Esophagus squamous epithelium (tissue), 5 donors: ENCODE data around the gene SCD5. TPM values are rescaled to one million over a fixed set of nuclear protein-coding genes. Genes with fewer than 3 reads are reported as not detected.
A peak's percentile ranks its signal among the peaks of the same experiment; 100 is the strongest.

ENCODE experiments used
- DNase-seq: peaks from one replicate; lab custom pipeline; 2025; lab: John Stamatoyannopoulos, UW
- H3K27ac ChIP-seq, 4 donors: fragments of 200-600 bp; sonication (generic); one replicate each; pipeline ENCODE4 v1.5.1; 2016 to 2019; ENCODE audit warnings: mild to moderate bottlenecking in 1 of 4
- H3K27me3 ChIP-seq, 4 donors: fragments of 200-600 bp; sonication (generic); 1 replicate in 3 of 4; 2 replicates in 1 of 4; pipeline versions ENCODE4 v1.5.1 to v1.6.0; 2017 to 2021; ENCODE audit warnings: antibody characterized with exemption in 1 of 4
- H3K36me3 ChIP-seq, 3 donors: fragments of 200-600 bp; sonication (generic); one replicate each; pipeline ENCODE4 v1.5.1; 2016 to 2019
- H3K4me1 ChIP-seq, 3 donors: fragments of 200-600 bp; sonication (generic); one replicate each; pipeline ENCODE4 v1.5.1; 2017 to 2019
- H3K4me3 ChIP-seq, 4 donors: fragments of 200-600 bp; sonication (generic); 1 replicate in 3 of 4; 2 replicates in 1 of 4; pipeline ENCODE4 v1.5.1; 2016 to 2019; ENCODE audit warnings: mild to moderate bottlenecking in 2 of 4, moderate library complexity in 1 of 4
- H3K9me3 ChIP-seq, 3 donors: fragments of 200-600 bp; sonication (generic); one replicate each; pipeline ENCODE4 v1.5.1; 2016 to 2019
- POLR2A ChIP-seq, 4 donors: fragments of 450-650 bp; IDR thresholded peaks; one replicate each; pipeline ENCODE4 v1.6.1; 2017; ENCODE audit warnings: antibody characterized with exemption in 4 of 4, mild to moderate bottlenecking in 4 of 4, moderate library complexity in 3 of 4
- WGBS, 2 donors: methylation state at CpG; one replicate each; pipeline ENCODE4 v1.1.5; 2018; 5-methylcytosine and 5-hydroxymethylcytosine counted together
- intact Hi-C: fragments of 100-400 bp; cut with DNase I; formaldehyde crosslinking; loops from one replicate; pipeline ENCODE4 v1.15.0; 2022
- total RNA-seq, 4 donors: library from RNA; depleted of rRNA; stranded (reverse); fragments of >200 nt; gene quantifications; one replicate each; pipeline ENCODE4 v1.1.0, GENCODE V29; 2016
- TF ChIP-seq, protein P1 (sequence below), 6 experiments: fragments of 450-650 bp in 4 of 6; fragments of 200-600 bp in 2 of 6; sonication (generic) in 2 of 6; IDR thresholded peaks; one replicate each; pipeline ENCODE4 v1.5.1; 2016 to 2019; ENCODE audit warnings: antibody characterized with exemption in 6 of 6, mild to moderate bottlenecking in 4 of 6, moderate library complexity in 4 of 6
- donor health status: DM: yes; HTN: yes; CAD: no.

SCD5 gene
- total RNA-seq, 4 donors from 2014 or later: 1.2 to 6.3 (median 4.3) TPM

DNA sequence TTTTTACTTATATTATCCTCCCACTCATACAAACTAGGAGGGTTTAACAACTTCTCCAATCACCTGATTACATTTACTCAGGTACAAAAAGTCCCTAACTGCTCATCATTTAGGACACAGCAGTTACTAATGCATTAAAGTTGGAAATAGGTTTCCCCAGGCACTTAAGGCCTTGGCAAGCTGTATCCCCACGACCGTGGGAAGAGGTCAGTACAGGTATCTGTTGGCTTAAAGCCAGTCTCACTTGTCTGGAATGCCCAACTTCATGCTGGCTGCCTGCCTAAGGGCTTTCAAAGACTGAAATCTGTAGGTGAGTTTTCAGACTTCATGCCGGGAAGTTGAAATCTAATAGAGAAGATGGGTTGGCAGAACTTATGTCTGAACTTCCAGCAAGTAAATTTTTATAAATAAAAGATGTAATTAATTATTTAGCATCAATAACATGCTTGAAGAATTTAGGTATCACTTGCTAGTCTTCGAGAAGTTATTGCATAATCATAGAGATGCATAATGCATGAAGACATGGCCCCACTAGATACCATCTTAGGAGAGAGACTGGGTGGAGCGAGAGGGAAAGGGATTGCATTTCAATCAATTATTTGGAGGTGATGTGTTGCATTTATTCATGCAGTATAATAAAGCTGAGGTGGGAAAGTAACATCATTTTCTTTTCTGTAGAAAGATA is 54.2 kb downstream of the SCD5 start:
- Histone ChIP-seq H3K27ac (no peak overlapping the region), H3K9me3 (no peaks in the 10 kb centered on the region), H3K27me3 (no peaks in the 10 kb centered on the region), H3K36me3 (no peaks in the 10 kb centered on the region), H3K4me1 (peaks cover 0 to 8% (median 4%) of the 10 kb centered on the region in 3 donors), H3K4me3 (no peak overlapping the region)
- DNase-seq: no peak
- 42 to 58% methylated on average over 5 of the region's 5 CpGs for WGBS, 2 donors
- no peak for TF ChIP-seq POLR2A (IDR thresholded peaks at IDR 0.05)
- TF ChIP-seq, protein P1, sequence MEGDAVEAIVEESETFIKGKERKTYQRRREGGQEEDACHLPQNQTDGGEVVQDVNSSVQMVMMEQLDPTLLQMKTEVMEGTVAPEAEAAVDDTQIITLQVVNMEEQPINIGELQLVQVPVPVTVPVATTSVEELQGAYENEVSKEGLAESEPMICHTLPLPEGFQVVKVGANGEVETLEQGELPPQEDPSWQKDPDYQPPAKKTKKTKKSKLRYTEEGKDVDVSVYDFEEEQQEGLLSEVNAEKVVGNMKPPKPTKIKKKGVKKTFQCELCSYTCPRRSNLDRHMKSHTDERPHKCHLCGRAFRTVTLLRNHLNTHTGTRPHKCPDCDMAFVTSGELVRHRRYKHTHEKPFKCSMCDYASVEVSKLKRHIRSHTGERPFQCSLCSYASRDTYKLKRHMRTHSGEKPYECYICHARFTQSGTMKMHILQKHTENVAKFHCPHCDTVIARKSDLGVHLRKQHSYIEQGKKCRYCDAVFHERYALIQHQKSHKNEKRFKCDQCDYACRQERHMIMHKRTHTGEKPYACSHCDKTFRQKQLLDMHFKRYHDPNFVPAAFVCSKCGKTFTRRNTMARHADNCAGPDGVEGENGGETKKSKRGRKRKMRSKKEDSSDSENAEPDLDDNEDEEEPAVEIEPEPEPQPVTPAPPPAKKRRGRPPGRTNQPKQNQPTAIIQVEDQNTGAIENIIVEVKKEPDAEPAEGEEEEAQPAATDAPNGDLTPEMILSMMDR (IDR thresholded peaks at IDR 0.05): no peak
- intact Hi-C loops: loop anchor here (10.0 kb wide), 1 partner anchor 280 kb away; no protein-coding TSS in a partner anchor

DNA sequence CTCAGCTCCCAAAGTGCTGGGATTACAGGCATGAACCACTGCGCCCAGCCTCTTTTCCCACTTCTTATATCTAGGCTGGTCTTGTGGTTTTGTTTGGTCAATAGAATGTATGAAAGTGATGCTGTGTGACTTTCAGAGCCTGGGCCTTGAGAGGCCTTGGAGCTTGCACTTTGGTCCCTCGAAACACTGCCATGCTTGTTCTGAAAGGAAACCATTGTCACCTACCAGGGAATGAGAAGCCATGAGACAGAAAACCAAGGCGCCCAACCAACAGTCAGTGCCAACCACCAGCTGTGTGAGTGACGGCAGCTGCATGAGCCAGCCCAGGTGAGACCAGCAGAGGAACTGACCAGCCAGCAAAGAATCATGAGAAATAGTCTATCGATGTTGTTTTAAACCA is 57.4 kb downstream of the SCD5 start:
- H3K36me3 ChIP-seq: no peaks in the 10 kb centered on the region
- no peak overlapping the region for H3K4me3 ChIP-seq
- intact Hi-C loops: loop anchor here (10.0 kb wide), 1 partner anchor 276 kb away; no protein-coding TSS in a partner anchor
- no peaks in the 10 kb centered on the region for H3K27me3 ChIP-seq
- WGBS, 2 donors: 94% methylated on average over 3 to 4 of the region's 5 CpGs
- no peaks in the 10 kb centered on the region for H3K4me1 ChIP-seq
- H3K9me3 ChIP-seq: no peaks in the 10 kb centered on the region
- no peak for TF ChIP-seq POLR2A (IDR thresholded peaks at IDR 0.05)
- no peak overlapping the region for H3K27ac ChIP-seq
- DNase-seq: no peak

DNA sequence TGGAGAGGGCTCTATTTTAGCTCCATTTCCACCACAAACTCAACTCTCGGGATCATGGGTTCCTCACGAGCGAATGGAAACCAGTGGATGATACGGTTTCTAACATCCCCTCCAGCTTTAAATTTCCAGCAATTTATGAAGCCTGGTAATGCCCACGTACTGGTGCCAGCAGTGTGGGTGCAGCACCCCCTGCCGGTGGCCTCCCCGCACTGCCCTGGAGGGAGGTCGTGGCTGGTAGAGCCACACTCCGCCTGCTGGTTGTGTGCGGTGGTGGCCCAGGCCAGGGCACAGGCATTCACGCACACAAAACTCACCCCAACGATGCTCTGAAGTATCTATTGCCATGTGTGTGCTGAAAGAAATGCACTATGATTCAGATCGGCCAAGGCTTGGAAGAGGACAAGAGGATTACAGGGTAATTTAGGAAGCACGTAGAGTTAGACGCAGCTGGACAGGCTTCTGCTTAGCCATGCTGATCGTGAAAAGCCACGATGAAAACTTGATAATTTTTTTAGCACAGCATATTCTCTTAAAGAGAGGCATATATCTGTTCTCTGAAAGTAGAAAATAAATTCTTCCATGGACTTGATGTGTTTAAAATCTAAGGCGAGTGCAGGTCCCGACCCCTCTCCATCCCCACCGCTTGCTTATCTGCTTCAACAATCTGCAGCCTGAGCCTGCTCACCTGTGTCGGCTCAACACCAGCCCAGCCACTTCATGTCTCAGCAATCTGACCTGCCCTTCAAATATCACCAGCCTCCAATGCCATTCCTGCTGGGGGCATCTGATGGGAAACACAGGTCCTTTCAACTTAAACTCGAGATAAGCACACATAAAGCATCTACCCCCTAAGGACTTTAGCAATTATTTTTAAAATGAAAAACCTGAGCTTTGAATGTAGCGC is 59.1 kb downstream of the SCD5 start:
- Histone ChIP-seq H3K36me3 (no peaks in the 10 kb centered on the region), H3K4me1 (no peaks in the 10 kb centered on the region), H3K4me3 (no peak overlapping the region), H3K9me3 (no peaks in the 10 kb centered on the region), H3K27ac (no peak overlapping the region), H3K27me3 (no peaks in the 10 kb centered on the region)
- TF ChIP-seq, protein P1 (IDR thresholded peaks at IDR 0.05): peak; percentile 69 to 98 (median 93)
- TF ChIP-seq POLR2A (IDR thresholded peaks at IDR 0.05): no peak
- intact Hi-C loops: loop anchor here (10.0 kb wide), 1 partner anchor 275 kb away; no protein-coding TSS in a partner anchor
- DNase-seq: no peak
- WGBS, 2 donors: 71 to 79% methylated on average over 14 to 19 of the region's 23 CpGs

DNA sequence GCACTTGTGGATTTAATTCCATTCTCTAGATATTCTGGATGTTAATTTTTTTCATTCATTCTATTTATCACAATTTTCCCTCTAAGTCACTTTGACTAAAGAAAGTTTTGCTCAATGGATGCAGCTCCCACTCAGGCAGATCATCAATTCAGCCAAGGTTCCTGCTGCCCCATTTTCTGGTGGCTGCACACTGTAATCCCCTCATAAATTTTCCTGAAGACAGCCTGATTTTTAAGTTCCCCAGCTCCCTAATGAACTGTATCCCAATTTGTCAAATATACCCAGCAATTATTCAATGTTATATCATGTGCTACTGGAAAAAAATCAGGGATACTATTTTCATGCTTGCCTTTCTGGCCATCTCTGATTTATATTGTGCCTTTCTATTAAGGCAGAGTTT is 61.2 kb downstream of the SCD5 start:
- no peaks in the 10 kb centered on the region for H3K27me3 ChIP-seq
- no peak for TF ChIP-seq POLR2A (IDR thresholded peaks at IDR 0.05)
- TF ChIP-seq, protein P1 (IDR thresholded peaks at IDR 0.05): no peak
- H3K27ac ChIP-seq: no peak overlapping the region
- intact Hi-C loops: no loop called here
- DNase-seq: no peak
- no peaks in the 10 kb centered on the region for H3K9me3 ChIP-seq
- no peak overlapping the region for H3K4me3 ChIP-seq
- no peaks in the 10 kb centered on the region for H3K36me3 ChIP-seq
- H3K4me1 ChIP-seq: no peaks in the 10 kb centered on the region

DNA sequence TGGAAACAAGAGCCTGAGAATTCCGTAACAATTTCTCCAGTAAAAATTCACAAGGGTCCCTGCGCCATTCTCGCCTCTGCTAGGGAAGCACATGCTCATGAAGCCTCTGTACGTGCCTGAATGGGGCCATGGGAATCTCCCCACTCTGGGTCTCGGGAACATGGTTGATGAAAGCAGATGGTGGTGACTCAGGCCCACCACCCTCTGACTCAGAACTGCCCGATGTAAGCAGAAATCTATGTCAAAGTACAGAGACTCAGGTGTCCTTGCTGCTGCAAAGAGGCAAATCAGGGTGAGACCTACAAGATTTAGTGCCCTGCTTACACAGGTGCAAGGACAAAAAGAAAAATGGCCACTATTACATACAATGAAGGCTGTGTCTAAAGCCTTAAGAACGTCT is 65.0 kb downstream of the SCD5 start:
- H3K4me3 ChIP-seq: no peak overlapping the region
- no peaks in the 10 kb centered on the region for H3K36me3 ChIP-seq
- H3K27me3 ChIP-seq: no peaks in the 10 kb centered on the region
- peaks cover 0 to 9% (median 7%) of the 10 kb centered on the region in 3 donors for H3K4me1 ChIP-seq
- H3K27ac ChIP-seq: no peak overlapping the region
- intact Hi-C loops: no loop called here
- no peak for DNase-seq
- TF ChIP-seq POLR2A (IDR thresholded peaks at IDR 0.05): no peak
- TF ChIP-seq, protein P1 (IDR thresholded peaks at IDR 0.05): no peak
- WGBS, 2 donors: 56 to 76% methylated on average over 6 to 7 of the region's 7 CpGs
- no peaks in the 10 kb centered on the region for H3K9me3 ChIP-seq
